ENCODE data around the gene ANKRD65.

Gene ANKRD65

GRCh38 chr1:1381294-1381693 is 39.8 kb downstream of the ANKRD65 start:
- DNase-seq (ENCODE audit: low read depth), result no peak
- in situ Hi-C loops (cut with HindIII; ENCODE audit: low sequenced_read_pairs), result no loop called here
- no peak for TF ChIP-seq CTCF (IDR thresholded peaks at IDR 0.05; ENCODE audit: low read depth, low read length, missing control alignments)
- no peak overlapping the region for H3K4me3 ChIP-seq (ENCODE audit: low read depth, low read length)

DNA sequence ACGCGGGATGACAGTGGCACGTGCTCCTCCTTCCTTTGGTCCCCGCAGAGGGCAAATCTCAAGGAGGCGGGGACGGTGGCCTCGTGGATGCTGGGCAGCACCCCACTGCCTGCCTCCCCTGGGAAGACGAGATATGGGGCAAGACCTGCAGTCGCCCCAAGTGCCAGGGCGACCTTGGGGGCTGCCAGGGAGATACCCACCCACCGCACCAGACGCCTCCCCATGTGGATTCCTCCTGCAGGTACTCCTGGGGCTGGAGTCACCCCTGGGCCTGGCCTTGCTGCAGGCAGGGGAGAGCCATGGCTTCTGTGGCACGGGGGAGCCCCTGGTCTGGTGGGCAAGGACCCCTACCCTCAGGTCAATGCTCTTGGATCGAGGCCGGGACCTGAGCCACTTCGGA is 40.2 kb downstream of the ANKRD65 start:
- in situ Hi-C loops (cut with HindIII; ENCODE audit: low sequenced_read_pairs), result no loop called here
- DNase-seq (ENCODE audit: low read depth), result no peak

GRCh38 chr1:1377540-1378205 is 43.4 kb downstream of the ANKRD65 start:
- TF ChIP-seq CTCF (IDR thresholded peaks at IDR 0.05; ENCODE audit: low read depth, low read length, missing control alignments), result no peak
- in situ Hi-C loops (cut with HindIII; ENCODE audit: low sequenced_read_pairs), result no loop called here
- no peak overlapping the region for H3K4me3 ChIP-seq (ENCODE audit: low read depth, low read length)
- DNase-seq (ENCODE audit: low read depth), result no peak

More for the DNA sequence above, 40.2 kb downstream of the ANKRD65 start:
- no peak for TF ChIP-seq CTCF (IDR thresholded peaks at IDR 0.05; ENCODE audit: low read depth, low read length, missing control alignments)
- no peak overlapping the region for H3K4me3 ChIP-seq (ENCODE audit: low read depth, low read length)

DNA sequence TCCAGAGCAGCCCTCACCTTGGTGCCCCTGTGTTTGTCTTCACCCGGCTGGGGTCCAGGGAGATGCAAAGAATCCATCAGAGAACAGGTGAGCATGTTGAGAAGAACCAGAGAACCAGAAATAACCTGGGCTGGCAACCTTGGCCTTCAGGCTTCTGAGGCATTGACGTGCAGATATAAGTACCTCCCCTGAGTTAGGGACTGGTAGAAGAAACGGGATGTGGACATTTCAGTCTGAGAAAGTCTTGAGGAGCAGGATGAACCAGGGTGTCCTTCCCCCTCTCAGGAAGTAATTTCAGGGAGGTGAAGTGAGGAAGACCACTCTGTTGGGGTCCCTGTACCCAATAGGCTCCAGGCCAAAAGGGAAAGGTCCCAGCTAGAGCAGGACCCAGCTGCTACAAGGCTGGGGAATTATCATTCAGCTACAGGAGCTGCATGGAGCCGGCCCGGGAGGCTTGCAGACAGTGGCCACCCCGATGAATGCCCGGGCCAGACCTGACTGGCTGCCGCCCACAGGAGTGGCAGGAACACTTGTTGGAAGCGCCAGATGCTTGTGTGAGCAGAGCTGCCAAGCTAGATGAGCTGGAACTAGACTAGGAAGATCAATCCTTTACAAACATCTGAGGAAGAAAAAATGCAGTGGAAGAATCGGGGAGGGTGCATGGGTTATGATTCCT is 44.4 kb downstream of the ANKRD65 start:
- no peak for TF ChIP-seq CTCF (IDR thresholded peaks at IDR 0.05; ENCODE audit: low read depth, low read length, missing control alignments)
- no peak overlapping the region for H3K4me3 ChIP-seq (ENCODE audit: low read depth, low read length)
- DNase-seq (ENCODE audit: low read depth), result no peak
- in situ Hi-C loops (cut with HindIII; ENCODE audit: low sequenced_read_pairs), result no loop called here

GRCh38 chr1:1374929-1375662 is 46.0 kb downstream of the ANKRD65 start, which contains the start of gene AURKAIP1:
TSS of gene AURKAIP1 (minus strand) at chr1:1375207. CDS start at chr1:1374756, 451 bp downstream.
- peak; percentile 100 for DNase-seq (ENCODE audit: low read depth)
- TF ChIP-seq CTCF (IDR thresholded peaks at IDR 0.05; ENCODE audit: low read depth, low read length, missing control alignments), result peak; percentile 25
- in situ Hi-C loops (cut with HindIII; ENCODE audit: low sequenced_read_pairs), result loop anchor here (5.0 kb wide), 1 partner anchor 117 kb away; no protein-coding TSS in a partner anchor
- H3K4me3 ChIP-seq (ENCODE audit: low read depth, low read length), result peak within 1 kb of the TSS; percentile 88

- H3K4me3 ChIP-seq (ENCODE audit: low read depth, low read length), result peak overlapping the region; percentile 88
- TF ChIP-seq CTCF (IDR thresholded peaks at IDR 0.05; ENCODE audit: low read depth, low read length, missing control alignments), result no peak
- in situ Hi-C loops (cut with HindIII; ENCODE audit: low sequenced_read_pairs), result loop anchor here (5.0 kb wide), 1 partner anchor 118 kb away; no protein-coding TSS in a partner anchor
- no peak for DNase-seq (ENCODE audit: low read depth)
These were observed 46.5 kb downstream of the ANKRD65 start for GRCh38 chr1:1374589-1374928.

All from astrocyte of the cerebellum (primary cell).